SK-N-SH (cell line): ENCODE results near the gene MARCHF10. TPM values are rescaled to one million over a fixed set of nuclear protein-coding genes. Genes with fewer than 3 reads are reported as not detected.
A peak's percentile ranks its signal among the peaks of the same experiment; 100 is the strongest.

Source experiments
- CTCF ChIA-PET: fragments of 300-600, 350-600 bp; formaldehyde crosslinking; extraction: SDS; loops from one replicate; lab custom pipeline; 2021; lab: Yijun Ruan, JAX
- POLR2A ChIA-PET: fragments of 350-600 bp; sonication (Branson Sonifier 250); formaldehyde crosslinking; extraction: SDS; loops from one replicate; lab custom pipeline; 2020; ENCODE audit warnings: antibody characterized with exemption, inconsistent platforms; lab: Yijun Ruan, JAX
- DNase-seq: peaks from one replicate; pipeline ENCODE4 v3.0.0; 2012
- H2AFZ ChIP-seq: fragments of 200-600 bp; sonication (generic); 2 replicates; pipeline ENCODE4 v1.8.1; 2016; ENCODE audit warnings: antibody characterized with exemption, mild to moderate bottlenecking, low read depth
- H3F3A ChIP-seq: fragments of 200-600 bp; sonication (generic); replicated peaks from 2 replicates; pipeline ENCODE3; 2016; ENCODE audit warnings: antibody characterized with exemption, mild to moderate bottlenecking; ENCODE audit not compliant: insufficient read depth
- H3K27ac ChIP-seq, 2 experiments: fragments of 200-500 bp in 1 of 2; fragments of 200-600 bp in 1 of 2; sonication (Bioruptor generic) in 1 of 2; sonication (generic), shearing (Covaris generic) in 1 of 2; 2 replicates each; pipeline versions ENCODE4 v1.5.1 to v1.6.1; 2014 to 2016; ENCODE audit warnings: low read depth in 2 of 2, inconsistent platforms in 1 of 2, low read length in 1 of 2, mild to moderate bottlenecking in 1 of 2, mixed read lengths in 1 of 2
- H3K27me3 ChIP-seq: fragments of 200-600 bp; sonication (generic), shearing (Covaris generic); 2 replicates; pipeline ENCODE4 v1.6.1; 2016; ENCODE audit warnings: mixed run types; ENCODE audit not compliant: insufficient read depth
- H3K36me3 ChIP-seq, 2 experiments: fragments of 200-500 bp in 1 of 2; fragments of 200-600 bp in 1 of 2; sonication (Bioruptor generic) in 1 of 2; sonication (generic) in 1 of 2; replicated peaks in 1 of 2; 2 replicates each; pipeline versions ENCODE3 to v1.5.1; 2014 to 2016; ENCODE audit warnings: low read length in 1 of 2, mild to moderate bottlenecking in 1 of 2; ENCODE audit not compliant: insufficient read depth in 2 of 2, control insufficient read depth in 1 of 2
- H3K4me1 ChIP-seq, 2 experiments: fragments of 200-500 bp in 1 of 2; fragments of 200-600 bp in 1 of 2; sonication (Bioruptor generic) in 1 of 2; sonication (generic), shearing (Covaris generic) in 1 of 2; 2 replicates each; pipeline versions ENCODE4 v1.5.1 to v1.6.1; 2014 to 2016; ENCODE audit warnings: low read depth in 1 of 2, low read length in 1 of 2, mixed run types in 1 of 2; ENCODE audit not compliant: insufficient read depth in 2 of 2, control insufficient read depth in 1 of 2
- H3K4me2 ChIP-seq: fragments of 200-600 bp; sonication (generic), shearing (Covaris generic); 2 replicates; pipeline ENCODE4 v1.6.1; 2017; ENCODE audit warnings: mixed run types
- H3K4me3 ChIP-seq, 2 experiments: fragments of 200-500 bp in 1 of 2; fragments of 200-600 bp in 1 of 2; sonication (Bioruptor generic) in 1 of 2; sonication (generic), shearing (Covaris generic) in 1 of 2; 2 replicates each; pipeline versions ENCODE4 v1.5.1 to v1.8.1; 2014 to 2016; ENCODE audit warnings: low read depth in 2 of 2, inconsistent platforms in 1 of 2, low read length in 1 of 2, mild to moderate bottlenecking in 1 of 2, mixed read lengths in 1 of 2, moderate library complexity in 1 of 2
- H3K79me2 ChIP-seq: fragments of 200-600 bp; sonication (generic); 2 replicates; pipeline ENCODE4 v1.8.1; 2017; ENCODE audit warnings: mild to moderate bottlenecking; ENCODE audit not compliant: insufficient read depth
- H3K9ac ChIP-seq: fragments of 200-600 bp; sonication (generic); 2 replicates; pipeline ENCODE4 v1.6.1; 2017; ENCODE audit warnings: mixed run types
- H3K9me2 ChIP-seq: fragments of 200-600 bp; sonication (generic); 2 replicates; pipeline ENCODE4 v1.6.1; 2017; ENCODE audit warnings: mixed run types
- H3K9me3 ChIP-seq: fragments of 200-600 bp; sonication (generic); 2 replicates; pipeline ENCODE4 v1.6.1; 2017; ENCODE audit warnings: mixed run types, mild to moderate bottlenecking, moderate library complexity
- H4K20me1 ChIP-seq: fragments of 200-600 bp; sonication (generic); 2 replicates; pipeline ENCODE4 v1.6.1; 2017; ENCODE audit warnings: mild to moderate bottlenecking, mixed run types; ENCODE audit not compliant: insufficient read depth
- CHD2 ChIP-seq: fragments of 150-350 bp; IDR thresholded peaks from 2 replicates; pipeline ENCODE4 v1.6.1; 2018; ENCODE audit warnings: low read length; ENCODE audit not compliant: partially characterized antibody
- EP300 ChIP-seq, 2 experiments: IDR thresholded peaks; 2 replicates each; pipeline versions ENCODE4 v1.4.0 to v1.6.1; 2012; ENCODE audit warnings: borderline replicate concordance in 1 of 2, low read depth in 1 of 2, low read length in 1 of 2
- EZH2phosphoT487 ChIP-seq: fragments of 200-600 bp; sonication (generic); IDR thresholded peaks from 2 replicates; pipeline ENCODE4 v1.6.1; 2017; ENCODE audit warnings: low read depth, mixed run types, mild to moderate bottlenecking, antibody characterized with exemption, moderate library complexity, borderline replicate concordance
- FOSL2 ChIP-seq: IDR thresholded peaks from 2 replicates; pipeline ENCODE4 v1.4.0; 2012; ENCODE audit warnings: low read depth, mild to moderate bottlenecking, moderate library complexity, borderline replicate concordance
- FOXJ3 ChIP-seq: sonication (generic); formaldehyde crosslinking; IDR thresholded peaks from 2 replicates; pipeline ENCODE4 v1.5.1; 2020; ENCODE audit warnings: mild to moderate bottlenecking, missing genetic modification reagents
- FOXM1 ChIP-seq: IDR thresholded peaks from 2 replicates; pipeline ENCODE4 v1.4.0; 2012; ENCODE audit warnings: low read depth, mild to moderate bottlenecking
- GABPA ChIP-seq: IDR thresholded peaks from 2 replicates; pipeline ENCODE4 v1.4.0; 2012; ENCODE audit warnings: low read depth, mild to moderate bottlenecking
- GATA2 ChIP-seq: sonication (generic); formaldehyde crosslinking; IDR thresholded peaks from 2 replicates; pipeline ENCODE4 v1.5.0; 2020; ENCODE audit warnings: mild to moderate bottlenecking, missing genetic modification reagents
- JUND ChIP-seq: IDR thresholded peaks from 2 replicates; pipeline ENCODE4 v1.4.0; 2012
- MXI1 ChIP-seq: IDR thresholded peaks from 2 replicates; pipeline ENCODE4 v1.6.1; 2012; ENCODE audit warnings: mild to moderate bottlenecking, low read depth, low read length, improper control_type of control experiment
- NFIC ChIP-seq: IDR thresholded peaks from 2 replicates; pipeline ENCODE4 v1.4.0; 2012; ENCODE audit warnings: borderline replicate concordance
- NRF1 ChIP-seq: IDR thresholded peaks from 2 replicates; pipeline ENCODE4 v1.6.1; 2012; ENCODE audit warnings: low read depth, mild to moderate bottlenecking, low read length
- POLR2AphosphoS5 ChIP-seq: IDR thresholded peaks from 2 replicates; pipeline ENCODE4 v1.6.1; 2012; ENCODE audit warnings: low read depth, low read length
- RAD21 ChIP-seq: IDR thresholded peaks from 2 replicates; pipeline ENCODE4 v1.6.1; 2012; ENCODE audit warnings: mild to moderate bottlenecking, low read length
- RCOR1 ChIP-seq: fragments of 150-350 bp; IDR thresholded peaks from 2 replicates; pipeline ENCODE4 v1.6.1; 2017; ENCODE audit warnings: antibody characterized with exemption, low read length
- RFX5 ChIP-seq: IDR thresholded peaks from 2 replicates; pipeline ENCODE4 v1.6.1; 2012; ENCODE audit warnings: mild to moderate bottlenecking, improper control_type of control experiment, low read length
- RXRA ChIP-seq: IDR thresholded peaks from 2 replicates; pipeline ENCODE4 v1.4.0; 2012; ENCODE audit warnings: low read depth, mild to moderate bottlenecking, borderline replicate concordance
- TCF12 ChIP-seq: IDR thresholded peaks from 2 replicates; pipeline ENCODE4 v1.4.0; 2012
- YY1 ChIP-seq: IDR thresholded peaks from 2 replicates; pipeline ENCODE4 v1.4.0; 2012; ENCODE audit warnings: low read depth, mild to moderate bottlenecking
- WGBS: methylation state at CpG from one replicate; pipeline ENCODE4 v1.1.6; 2017; ENCODE audit warnings: low lambda C conversion rate; 5-methylcytosine and 5-hydroxymethylcytosine counted together
- polyA plus RNA-seq, 3 experiments: library from polyadenylated mRNA; depleted of rRNA; stranded (reverse); fragments of >200 nt; gene quantifications; 2 replicates each; pipeline ENCODE4 v1.2.3, GENCODE V29; 2012
- TF ChIP-seq, protein P1 (sequence below): IDR thresholded peaks from 2 replicates; pipeline ENCODE4 v1.4.0; 2012; ENCODE audit warnings: low read depth, borderline replicate concordance
- TF ChIP-seq, protein P2 (sequence below): IDR thresholded peaks from 2 replicates; pipeline ENCODE4 v1.4.0; 2012; ENCODE audit warnings: low read depth, borderline replicate concordance
- TF ChIP-seq, protein P3 (sequence below): IDR thresholded peaks from 2 replicates; pipeline ENCODE4; 2012
- TF ChIP-seq, protein P4 (sequence below): fragments of 150-350 bp; IDR thresholded peaks from 2 replicates; pipeline ENCODE4 v1.6.1; 2017; ENCODE audit warnings: antibody characterized with exemption, low read length, low read depth, borderline replicate concordance

Gene MARCHF10
- polyA plus RNA-seq, 1 of the 3 experiments (the other 2 are of a cell fraction), result 0.16 TPM

- Histone ChIP-seq H3K79me2 (no peaks in the 10 kb centered on the region), H3K9me3 (no peaks in the 10 kb centered on the region), H3K4me2 (no peak overlapping the region), H3K4me1 (peaks cover 8 to 19% of the 10 kb centered on the region in 2 experiments; a peak in 2 of 4 replicates), H3K9ac (no peak overlapping the region), H3K27ac (peak overlapping the region in 1 of 2 experiments; percentile 12; a peak in 1 of 4 replicates), H4K20me1 (no peaks in the 10 kb centered on the region), H3K27me3 (no peaks in the 10 kb centered on the region), H3K4me3 (no peak overlapping the region), H3F3A (no peaks in the 10 kb centered on the region)
- WGBS, result 68% methylated on average over 11 of the region's 12 CpGs
- ChIA-PET CTCF (interaction anchor here (0.6 to 1.0 kb wide), 3 partner anchors 9 to 774 kb away, joined by 3 read pairs; no protein-coding TSS in a partner anchor), POLR2A (no interaction called here)
- DNase-seq, result no peak
- 0 out of 2 replicates have a peak, but pooled peaks have one; percentile 21 for TF ChIP-seq JUND
- peak; percentile 33 for TF ChIP-seq TCF12
- TF ChIP-seq EZH2phosphoT487, result no peak
- TF ChIP-seq, all 33 proteins: peak for 2
- Histone ChIP-seq H3K9me2 (no peaks in the 10 kb centered on the region), H2AFZ (no peak overlapping the region), H3K36me3 (no peaks in the 10 kb centered on the region)
Observed at GRCh38 chr17:62760059-62760944, 47.8 kb downstream of the MARCHF10 start.

DNA sequence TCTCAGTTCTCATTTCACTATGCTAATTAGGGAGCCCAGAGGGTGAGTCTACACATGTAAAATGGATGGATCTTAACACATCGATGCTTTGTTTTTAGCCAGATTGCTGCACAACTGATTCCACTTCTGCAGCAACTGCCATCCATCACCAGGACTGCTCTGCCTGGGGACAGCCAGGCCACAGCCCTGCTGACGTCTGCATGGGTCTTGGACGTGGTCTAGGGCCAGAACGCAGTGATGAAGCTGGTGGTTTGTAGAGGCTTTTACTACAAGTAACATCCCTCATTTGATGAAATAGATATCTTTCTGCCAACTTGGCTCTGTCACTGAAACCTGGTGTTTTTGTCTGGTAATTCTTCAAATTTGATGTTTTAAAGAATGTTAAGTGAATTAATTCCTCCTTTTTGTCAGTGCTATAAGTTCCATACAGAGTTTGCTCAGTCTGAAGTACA, 50.6 kb downstream of the MARCHF10 start:
- WGBS, result 34% methylated on average over 4 of the region's 4 CpGs
- TF ChIP-seq FOSL2, result no peak
- no peak for TF ChIP-seq NFIC
- TF ChIP-seq YY1, result no peak
- peak; percentile 30 for TF ChIP-seq RAD21
- peak in 1 of 2 experiments; percentile 79; a peak in 2 of 4 replicates for TF ChIP-seq EP300 (IDR thresholded peaks at IDR 0.05; ENCODE audit: borderline replicate concordance in 1 of 2, low read depth in 1 of 2, low read length in 1 of 2)
- TF ChIP-seq TCF12, result no peak
- peak; percentile 74 for TF ChIP-seq RCOR1
- TF ChIP-seq RFX5, result peak; percentile 60
- TF ChIP-seq MXI1, result peak; percentile 60; the same call in 1 of the 2 replicates
- TF ChIP-seq, protein P1, sequence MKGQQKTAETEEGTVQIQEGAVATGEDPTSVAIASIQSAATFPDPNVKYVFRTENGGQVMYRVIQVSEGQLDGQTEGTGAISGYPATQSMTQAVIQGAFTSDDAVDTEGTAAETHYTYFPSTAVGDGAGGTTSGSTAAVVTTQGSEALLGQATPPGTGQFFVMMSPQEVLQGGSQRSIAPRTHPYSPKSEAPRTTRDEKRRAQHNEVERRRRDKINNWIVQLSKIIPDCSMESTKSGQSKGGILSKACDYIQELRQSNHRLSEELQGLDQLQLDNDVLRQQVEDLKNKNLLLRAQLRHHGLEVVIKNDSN, result no peak
- TF ChIP-seq, protein P2, sequence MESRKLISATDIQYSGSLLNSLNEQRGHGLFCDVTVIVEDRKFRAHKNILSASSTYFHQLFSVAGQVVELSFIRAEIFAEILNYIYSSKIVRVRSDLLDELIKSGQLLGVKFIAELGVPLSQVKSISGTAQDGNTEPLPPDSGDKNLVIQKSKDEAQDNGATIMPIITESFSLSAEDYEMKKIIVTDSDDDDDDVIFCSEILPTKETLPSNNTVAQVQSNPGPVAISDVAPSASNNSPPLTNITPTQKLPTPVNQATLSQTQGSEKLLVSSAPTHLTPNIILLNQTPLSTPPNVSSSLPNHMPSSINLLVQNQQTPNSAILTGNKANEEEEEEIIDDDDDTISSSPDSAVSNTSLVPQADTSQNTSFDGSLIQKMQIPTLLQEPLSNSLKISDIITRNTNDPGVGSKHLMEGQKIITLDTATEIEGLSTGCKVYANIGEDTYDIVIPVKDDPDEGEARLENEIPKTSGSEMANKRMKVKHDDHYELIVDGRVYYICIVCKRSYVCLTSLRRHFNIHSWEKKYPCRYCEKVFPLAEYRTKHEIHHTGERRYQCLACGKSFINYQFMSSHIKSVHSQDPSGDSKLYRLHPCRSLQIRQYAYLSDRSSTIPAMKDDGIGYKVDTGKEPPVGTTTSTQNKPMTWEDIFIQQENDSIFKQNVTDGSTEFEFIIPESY, result no peak
- peak; percentile 60 for TF ChIP-seq CHD2
- TF ChIP-seq GABPA, result no peak
- TF ChIP-seq GATA2 (CRISPR knock-in tag), result peak; percentile 56
- TF ChIP-seq, protein P3, sequence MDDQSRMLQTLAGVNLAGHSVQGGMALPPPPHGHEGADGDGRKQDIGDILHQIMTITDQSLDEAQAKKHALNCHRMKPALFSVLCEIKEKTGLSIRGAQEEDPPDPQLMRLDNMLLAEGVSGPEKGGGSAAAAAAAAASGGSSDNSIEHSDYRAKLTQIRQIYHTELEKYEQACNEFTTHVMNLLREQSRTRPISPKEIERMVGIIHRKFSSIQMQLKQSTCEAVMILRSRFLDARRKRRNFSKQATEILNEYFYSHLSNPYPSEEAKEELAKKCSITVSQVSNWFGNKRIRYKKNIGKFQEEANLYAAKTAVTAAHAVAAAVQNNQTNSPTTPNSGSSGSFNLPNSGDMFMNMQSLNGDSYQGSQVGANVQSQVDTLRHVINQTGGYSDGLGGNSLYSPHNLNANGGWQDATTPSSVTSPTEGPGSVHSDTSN, result peak; percentile 75
- TF ChIP-seq NRF1, result no peak
- TF ChIP-seq, protein P4, sequence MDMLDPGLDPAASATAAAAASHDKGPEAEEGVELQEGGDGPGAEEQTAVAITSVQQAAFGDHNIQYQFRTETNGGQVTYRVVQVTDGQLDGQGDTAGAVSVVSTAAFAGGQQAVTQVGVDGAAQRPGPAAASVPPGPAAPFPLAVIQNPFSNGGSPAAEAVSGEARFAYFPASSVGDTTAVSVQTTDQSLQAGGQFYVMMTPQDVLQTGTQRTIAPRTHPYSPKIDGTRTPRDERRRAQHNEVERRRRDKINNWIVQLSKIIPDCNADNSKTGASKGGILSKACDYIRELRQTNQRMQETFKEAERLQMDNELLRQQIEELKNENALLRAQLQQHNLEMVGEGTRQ, result no peak
- TF ChIP-seq FOXM1, result no peak
- no peak for TF ChIP-seq RXRA
- TF ChIP-seq FOXJ3, result no peak
- TF ChIP-seq POLR2AphosphoS5, result no peak
- peak overlapping the region; percentile 60; the same call in 1 of the 2 replicates for H2AFZ ChIP-seq
- H3K9me3 ChIP-seq, result no peaks in the 10 kb centered on the region
- no peaks in the 10 kb centered on the region for H3F3A ChIP-seq
- no peaks in the 10 kb centered on the region for H3K36me3 ChIP-seq
- H3K9ac ChIP-seq, result no peak overlapping the region
- peak; percentile 88 for DNase-seq
- CTCF ChIA-PET, result interaction anchor here (0.9 to 2.5 kb wide), 4 partner anchors 23 to 649 kb away, joined by 3 to 9 read pairs (median 4); no protein-coding TSS in a partner anchor
- H3K79me2 ChIP-seq, result no peaks in the 10 kb centered on the region
- H3K4me1 ChIP-seq, result peaks cover 8 to 23% of the 10 kb centered on the region in 2 experiments; a peak in 2 of 4 replicates
- H4K20me1 ChIP-seq, result no peaks in the 10 kb centered on the region
- H3K4me3 ChIP-seq, result no peak overlapping the region
- H3K9me2 ChIP-seq, result no peaks in the 10 kb centered on the region
- POLR2A ChIA-PET, result no interaction called here
- H3K4me2 ChIP-seq, result peak overlapping the region; percentile 21; the same call in 1 of the 2 replicates
- H3K27ac ChIP-seq, result peak overlapping the region; percentile 19 to 84
- H3K27me3 ChIP-seq, result no peaks in the 10 kb centered on the region
